Placental epithelial cell (primary cell): Measurements from ENCODE around the gene P4HA1. TPM values are rescaled to one million over a fixed set of nuclear protein-coding genes. Genes with fewer than 3 reads are reported as not detected.
A peak's percentile ranks its signal among the peaks of the same experiment; 100 is the strongest.

ENCODE experiments used
- small RNA-seq: library from RNA; depleted of rRNA; stranded (forward); fragments of <200 nt; gene quantifications from one replicate; pipeline ENCODE3, GENCODE V24; 2012
- total RNA-seq: library from RNA; depleted of rRNA; stranded (reverse); fragments of >200 nt; gene quantifications from 2 replicates; pipeline ENCODE4 v1.2.3, GENCODE V29; 2012

Gene P4HA1
- total RNA-seq, result 157 and 222 TPM in 2 replicates

GRCh38 chr10:73096449-73097304 is at the start of gene P4HA1:
Gene P4HA1, minus strand, starts transcription at chr10:73096866. Its CDS starts 21,983 bp downstream, at chr10:73074883.

GRCh38 chr10:73110345-73110849 is 13.7 kb upstream of the P4HA1 start, which contains the start of gene NUDT13:
Gene NUDT13, plus strand, starts transcription at chr10:73110455. Its CDS starts 3,911 bp downstream, at chr10:73114366.

Small RNAs within 50 kb of the gene (small RNA-seq; reads per million reads assigned to genes)
- gene RF00019, result not detected
- gene SNORA11F, result 1,133 reads per million, percentile 99 among the genes with 10 or more reads in this experiment

Other genes with a start within 250 kb of the P4HA1 start
- gene OIT3, start 203.1 kb downstream of the P4HA1 start, total RNA-seq, result under 0.01 TPM in 1 of 2 replicates, not detected in the other
- not detected in 2 replicates for gene PLA2G12B, start 142.1 kb downstream of the P4HA1 start, total RNA-seq
- 1.8 and 5.1 TPM in 2 replicates for gene NUDT13, start 13.6 kb upstream of the P4HA1 start, total RNA-seq
- 23.9 and 33.6 TPM in 2 replicates for gene ECD, start 71.1 kb upstream of the P4HA1 start, total RNA-seq
- gene FAM149B1, start 71.3 kb upstream of the P4HA1 start, total RNA-seq, result 21.3 and 22.8 TPM in 2 replicates
- 22.7 and 23.6 TPM in 2 replicates for gene DNAJC9, start 150.4 kb upstream of the P4HA1 start, total RNA-seq
- gene MRPS16, start 155.8 kb upstream of the P4HA1 start, total RNA-seq, result 43.6 and 79.4 TPM in 2 replicates